ENCODE measurements around the gene NOP14.

GRCh38 chr4:2981256-2981819 is 18.1 kb upstream of the NOP14 start:
- no peak for TF ChIP-seq POLR2A (IDR thresholded peaks at IDR 0.05; ENCODE audit: low read depth, low read length)
- no peak for TF ChIP-seq POLR2AphosphoS5 (IDR thresholded peaks at IDR 0.05; ENCODE audit: low read depth, low read length)
- TF ChIP-seq TAF1 (IDR thresholded peaks at IDR 0.05; ENCODE audit: borderline replicate concordance, low read depth, low read length), result no peak

Data from GM12892 (cell line).